Ovary (tissue), 9 donors: ENCODE measurements around the gene KCND2. TPM values are rescaled to one million over a fixed set of nuclear protein-coding genes. Genes with fewer than 3 reads are reported as not detected.

Source experiments
- DNase-seq, 5 donors: peaks; one replicate each; pipeline ENCODE4 v3.0.0-alpha.2; 2019 to 2020
- H3K27ac ChIP-seq, 2 donors: fragments of 200-600 bp; one replicate each; pipeline versions ENCODE4 v1.5.1 to v1.8.0; 2019 to 2022
- H3K27me3 ChIP-seq: fragments of 200-600 bp; one replicate; pipeline ENCODE4 v1.8.0; 2022
- H3K36me3 ChIP-seq: fragments of 200-600 bp; sonication (generic); one replicate; pipeline ENCODE4 v1.5.1; 2019
- H3K4me1 ChIP-seq: one replicate; pipeline ENCODE4 v1.8.1; 2013; ENCODE audit warnings: mild to moderate bottlenecking, moderate library complexity; ENCODE audit not compliant: insufficient read depth
- H3K4me3 ChIP-seq: fragments of 200-600 bp; sonication (generic); one replicate; pipeline ENCODE4 v1.5.1; 2017
- H3K9me3 ChIP-seq, 2 donors: fragments of 200-600 bp in 1 of 2; sonication (generic) in 1 of 2; one replicate each; pipeline versions ENCODE4 v1.5.1 to v1.8.1; 2013 to 2019; ENCODE audit warnings: mild to moderate bottlenecking in 1 of 2, moderate library complexity in 1 of 2
- CTCF ChIP-seq, 3 donors: fragments of 450-650 bp in 2 of 3; fragments of 200-600 bp in 1 of 3; IDR thresholded peaks; one replicate each; pipeline versions ENCODE4 v1.5.1 to v1.8.0; 2016 to 2022; ENCODE audit warnings: antibody characterized with exemption in 3 of 3, mild to moderate bottlenecking in 1 of 3
- EP300 ChIP-seq: sonication (generic); formaldehyde crosslinking; IDR thresholded peaks from one replicate; pipeline ENCODE4 v1.6.1; 2017; ENCODE audit warnings: antibody characterized with exemption
- POLR2A ChIP-seq: fragments of 450-650 bp; IDR thresholded peaks from one replicate; pipeline ENCODE4 v1.6.1; 2017; ENCODE audit warnings: antibody characterized with exemption, mild to moderate bottlenecking, moderate library complexity
- WGBS, 3 donors: extraction: QIAGEN DNeasy Blood & Tissue Kit in 1 of 3; methylation state at CpG; one replicate each; pipeline versions ENCODE4 v1.1.5 to v1.1.7; 2013 to 2017; 5-methylcytosine and 5-hydroxymethylcytosine counted together
- intact Hi-C, 4 donors: fragments of 100-400 bp; cut with DNase I; formaldehyde crosslinking; loops; one replicate each; pipeline versions ENCODE4 v1.11.0 to v1.15.1; 2022 to 2023
- polyA plus RNA-seq, 2 donors: library from polyadenylated mRNA; stranded (reverse); fragments of 200-250 nt in 1 of 2; fragments of 350-450 nt in 1 of 2; fragmentation: Illumina TruSeq in 1 of 2; extraction: RNeasy Lipid Tissue Mini Kit (QIAGEN cat#74804) in 1 of 2; gene quantifications; one replicate each; pipeline ENCODE4 v1.2.3, GENCODE V29; 2013 to 2014
- total RNA-seq, 7 donors: library from RNA; depleted of rRNA in 2 of 7; stranded (reverse); fragments of >200 nt in 2 of 7; fragmentation: NEBNext Ultra II Directional in 3 of 7; extraction: Animal tissue kit (Norgen Biotek cat#: 25700) in 3 of 7; gene quantifications; one replicate each; pipeline versions ENCODE4 v1.1.0 to v1.2.4, GENCODE V29; 2016 to 2023
- donor health status: DM: no; HTN: no; CAD: no; lungs with moderate emphysema.
- donor health status: DM: no; HTN: no; CAD: no.
- donor health status: Bipolar disorder and iron deficiency.
- donor health status: DM: yes; HTN: yes; CAD: no.
- donor health status: DM: no; HTN: no; CAD: no.
- donor health status: DM: yes; HTN: yes; CAD: no.

Gene KCND2
- total and polyA plus RNA-seq, 9 donors: 3.2 to 14.5 (median 5.4) TPM

GRCh38 chr7:120792091-120792860 lies 519.3 kb downstream of the KCND2 start:
- no peak overlapping the region for H3K27ac ChIP-seq
- DNase-seq: peak; percentile 42 to 75 (median 65)
- no peaks in the 10 kb centered on the region for H3K27me3 ChIP-seq
- 52 to 61% (median 58%) methylated on average over 13 of the region's 13 CpGs for WGBS, 3 donors
- H3K4me1 ChIP-seq: no peaks in the 10 kb centered on the region
- peak in 2 of 3 donors; percentile 36 to 42 for TF ChIP-seq CTCF (IDR thresholded peaks at IDR 0.05)
- TF ChIP-seq POLR2A: no peak
- H3K4me3 ChIP-seq: no peak overlapping the region
- intact Hi-C loops: no loop called here
- no peaks in the 10 kb centered on the region for H3K36me3 ChIP-seq
- no peaks in the 10 kb centered on the region for H3K9me3 ChIP-seq

GRCh38 chr7:120792861-120793130 lies 519.8 kb downstream of the KCND2 start:
- Histone ChIP-seq H3K27ac (no peak overlapping the region), H3K4me3 (no peak overlapping the region), H3K27me3 (no peaks in the 10 kb centered on the region), H3K9me3 (no peaks in the 10 kb centered on the region), H3K36me3 (no peaks in the 10 kb centered on the region), H3K4me1 (no peaks in the 10 kb centered on the region)
- no peak for DNase-seq
- TF ChIP-seq CTCF (IDR thresholded peaks at IDR 0.05) (no peak), EP300 (no peak), POLR2A (no peak)
- WGBS, 3 donors: 94 to 97% (median 96%) methylated on average over 2 of the region's 2 CpGs
- intact Hi-C loops: no loop called here

- Histone ChIP-seq H3K4me3 (no peak overlapping the region), H3K4me1 (no peaks in the 10 kb centered on the region), H3K27ac (no peak overlapping the region), H3K36me3 (no peaks in the 10 kb centered on the region), H3K27me3 (no peaks in the 10 kb centered on the region), H3K9me3 (no peaks in the 10 kb centered on the region)
- TF ChIP-seq EP300 (no peak), CTCF (IDR thresholded peaks at IDR 0.05) (no peak), POLR2A (no peak)
- no peak for DNase-seq
- intact Hi-C loops: no loop called here
- WGBS, 3 donors: 94 to 95% (median 94%) methylated on average over 3 of the region's 3 CpGs
Observed at GRCh38 chr7:120793213-120793936, 520.4 kb downstream of the KCND2 start.

- Histone ChIP-seq H3K36me3 (no peaks in the 10 kb centered on the region), H3K4me1 (no peaks in the 10 kb centered on the region), H3K27me3 (no peaks in the 10 kb centered on the region), H3K4me3 (no peak overlapping the region), H3K27ac (no peak overlapping the region), H3K9me3 (no peaks in the 10 kb centered on the region)
- no peak for DNase-seq
- WGBS, 3 donors: 80 to 87% (median 84%) methylated on average over 4 of the region's 4 CpGs
- intact Hi-C loops: no loop called here
- no peak for TF ChIP-seq POLR2A
Observed at GRCh38 chr7:120794106-120794729, 521.2 kb downstream of the KCND2 start.
